Uterus (tissue), 4 donors: ENCODE data around the gene SMOC2. TPM values are rescaled to one million over a fixed set of nuclear protein-coding genes. Genes with fewer than 3 reads are reported as not detected.
A peak's percentile ranks its signal among the peaks of the same experiment; 100 is the strongest.

Source experiments
- DNase-seq, 2 donors: peaks; one replicate each; pipeline ENCODE4 v3.0.0-alpha.2; 2019 to 2020
- H3K27ac ChIP-seq, 2 donors: fragments of 200-600 bp; sonication (generic); 1 replicate in 1 of 2; 2 replicates in 1 of 2; pipeline ENCODE4 v1.5.1; 2016 to 2018
- H3K27me3 ChIP-seq, 2 donors: fragments of 200-600 bp; sonication (generic); one replicate each; pipeline ENCODE4 v1.5.1; 2018 to 2019; ENCODE audit warnings: control low read depth in 1 of 2
- H3K36me3 ChIP-seq, 2 donors: fragments of 200-600 bp; sonication (generic); one replicate each; pipeline ENCODE4 v1.5.1; 2019; ENCODE audit warnings: control low read depth in 1 of 2
- H3K4me1 ChIP-seq, 2 donors: fragments of 200-600 bp; sonication (generic); one replicate each; pipeline ENCODE4 v1.5.1; 2018 to 2019; ENCODE audit warnings: control low read depth in 1 of 2
- H3K4me3 ChIP-seq, 2 donors: fragments of 200-600 bp; sonication (generic); 1 replicate in 1 of 2; 2 replicates in 1 of 2; pipeline ENCODE4 v1.5.1; 2018 to 2019; ENCODE audit warnings: mild to moderate bottlenecking in 1 of 2
- H3K9me3 ChIP-seq, 2 donors: fragments of 200-600 bp; sonication (generic); one replicate each; pipeline ENCODE4 v1.5.1; 2019; ENCODE audit warnings: control low read depth in 1 of 2
- POLR2A ChIP-seq, 2 donors: fragments of 450-650 bp; IDR thresholded peaks; one replicate each; pipeline ENCODE4 v1.6.1; 2016; ENCODE audit warnings: antibody characterized with exemption in 2 of 2, mild to moderate bottlenecking in 1 of 2, moderate library complexity in 1 of 2
- intact Hi-C: fragments of 100-400 bp; cut with DNase I; formaldehyde crosslinking; loops from one replicate; pipeline ENCODE4 v1.15.1; 2023; ENCODE audit warnings: low total_unique reads
- total RNA-seq, 4 donors: library from RNA; depleted of rRNA in 3 of 4; stranded (reverse); fragments of >200 nt in 3 of 4; gene quantifications; one replicate each; pipeline versions ENCODE4 v1.1.0 to v1.2.4, GENCODE V29; 2014 to 2023
- TF ChIP-seq, protein P1 (sequence below), 4 experiments: fragments of 200-600 bp in 2 of 4; fragments of 450-650 bp in 2 of 4; sonication (generic) in 2 of 4; IDR thresholded peaks; one replicate each; pipeline ENCODE4 v1.5.1; 2016 to 2019; ENCODE audit warnings: antibody characterized with exemption in 4 of 4, mild to moderate bottlenecking in 2 of 4, moderate library complexity in 1 of 4
- donor health status: DM: yes; HTN: yes; CAD: no.

Gene SMOC2
- total RNA-seq, 4 donors from 2014 or later = 98.2 to 139 (median 121) TPM

DNA sequence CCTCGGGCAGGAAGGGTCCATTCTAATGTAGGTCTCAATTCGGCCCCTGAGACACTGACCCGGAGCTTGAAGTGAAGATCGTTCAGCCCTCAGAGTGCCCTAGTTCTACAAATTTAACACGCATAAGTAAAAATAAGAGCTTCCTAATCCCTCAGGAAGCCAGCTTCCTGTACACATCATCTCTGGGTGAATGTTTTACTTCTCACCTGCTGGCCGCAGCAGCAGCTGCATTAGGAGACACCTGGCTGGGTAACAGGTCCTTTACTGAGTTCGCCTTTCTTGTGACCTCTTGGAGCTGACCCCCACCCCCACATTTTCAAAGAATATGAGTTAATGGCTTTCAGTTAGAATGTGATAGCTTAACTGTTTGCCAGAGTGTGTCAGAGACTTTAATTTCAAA lies 165.0 kb downstream of the SMOC2 start:
- no peak for DNase-seq
- no peaks in the 10 kb centered on the region for H3K9me3 ChIP-seq
- peak overlapping the region; percentile 78 to 82 for H3K27ac ChIP-seq
- no peak for TF ChIP-seq POLR2A (IDR thresholded peaks at IDR 0.05)
- TF ChIP-seq, protein P1, sequence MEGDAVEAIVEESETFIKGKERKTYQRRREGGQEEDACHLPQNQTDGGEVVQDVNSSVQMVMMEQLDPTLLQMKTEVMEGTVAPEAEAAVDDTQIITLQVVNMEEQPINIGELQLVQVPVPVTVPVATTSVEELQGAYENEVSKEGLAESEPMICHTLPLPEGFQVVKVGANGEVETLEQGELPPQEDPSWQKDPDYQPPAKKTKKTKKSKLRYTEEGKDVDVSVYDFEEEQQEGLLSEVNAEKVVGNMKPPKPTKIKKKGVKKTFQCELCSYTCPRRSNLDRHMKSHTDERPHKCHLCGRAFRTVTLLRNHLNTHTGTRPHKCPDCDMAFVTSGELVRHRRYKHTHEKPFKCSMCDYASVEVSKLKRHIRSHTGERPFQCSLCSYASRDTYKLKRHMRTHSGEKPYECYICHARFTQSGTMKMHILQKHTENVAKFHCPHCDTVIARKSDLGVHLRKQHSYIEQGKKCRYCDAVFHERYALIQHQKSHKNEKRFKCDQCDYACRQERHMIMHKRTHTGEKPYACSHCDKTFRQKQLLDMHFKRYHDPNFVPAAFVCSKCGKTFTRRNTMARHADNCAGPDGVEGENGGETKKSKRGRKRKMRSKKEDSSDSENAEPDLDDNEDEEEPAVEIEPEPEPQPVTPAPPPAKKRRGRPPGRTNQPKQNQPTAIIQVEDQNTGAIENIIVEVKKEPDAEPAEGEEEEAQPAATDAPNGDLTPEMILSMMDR (IDR thresholded peaks at IDR 0.05) = no peak
- H3K4me3 ChIP-seq = no peak overlapping the region
- H3K27me3 ChIP-seq = no peaks in the 10 kb centered on the region
- intact Hi-C loops = no loop called here
- H3K36me3 ChIP-seq = no peaks in the 10 kb centered on the region
- H3K4me1 ChIP-seq = peaks cover 0 to 3% of the 10 kb centered on the region in 2 donors

DNA sequence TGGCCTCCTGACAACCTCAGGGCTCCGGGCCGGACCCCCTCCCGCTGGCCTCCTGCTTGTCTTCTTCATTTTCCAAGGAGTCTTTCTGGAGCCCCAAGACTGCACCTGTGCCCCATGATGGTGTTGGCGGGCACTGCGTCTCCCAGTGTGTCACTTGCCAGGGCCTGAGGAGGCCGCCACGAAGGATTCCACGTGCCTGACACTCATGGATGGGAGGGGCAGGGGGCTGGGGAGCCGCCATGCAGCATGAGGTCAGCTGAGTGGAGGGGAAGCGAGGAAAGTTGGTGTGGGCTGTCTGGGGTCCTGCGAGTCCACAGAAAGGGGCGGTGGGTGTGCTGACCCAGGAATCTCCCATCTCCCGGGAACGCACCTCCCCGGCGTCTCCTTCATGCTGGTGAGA lies 165.7 kb downstream of the SMOC2 start:
- intact Hi-C loops = no loop called here
- Histone ChIP-seq H3K36me3 (no peaks in the 10 kb centered on the region), H3K4me3 (no peak overlapping the region), H3K9me3 (no peaks in the 10 kb centered on the region), H3K4me1 (peaks cover 0 to 3% of the 10 kb centered on the region in 2 donors), H3K27ac (peak overlapping the region; percentile 78 to 82), H3K27me3 (no peaks in the 10 kb centered on the region)
- TF ChIP-seq, protein P1 (IDR thresholded peaks at IDR 0.05) = no peak
- TF ChIP-seq POLR2A (IDR thresholded peaks at IDR 0.05) = no peak
- DNase-seq = no peak

DNA sequence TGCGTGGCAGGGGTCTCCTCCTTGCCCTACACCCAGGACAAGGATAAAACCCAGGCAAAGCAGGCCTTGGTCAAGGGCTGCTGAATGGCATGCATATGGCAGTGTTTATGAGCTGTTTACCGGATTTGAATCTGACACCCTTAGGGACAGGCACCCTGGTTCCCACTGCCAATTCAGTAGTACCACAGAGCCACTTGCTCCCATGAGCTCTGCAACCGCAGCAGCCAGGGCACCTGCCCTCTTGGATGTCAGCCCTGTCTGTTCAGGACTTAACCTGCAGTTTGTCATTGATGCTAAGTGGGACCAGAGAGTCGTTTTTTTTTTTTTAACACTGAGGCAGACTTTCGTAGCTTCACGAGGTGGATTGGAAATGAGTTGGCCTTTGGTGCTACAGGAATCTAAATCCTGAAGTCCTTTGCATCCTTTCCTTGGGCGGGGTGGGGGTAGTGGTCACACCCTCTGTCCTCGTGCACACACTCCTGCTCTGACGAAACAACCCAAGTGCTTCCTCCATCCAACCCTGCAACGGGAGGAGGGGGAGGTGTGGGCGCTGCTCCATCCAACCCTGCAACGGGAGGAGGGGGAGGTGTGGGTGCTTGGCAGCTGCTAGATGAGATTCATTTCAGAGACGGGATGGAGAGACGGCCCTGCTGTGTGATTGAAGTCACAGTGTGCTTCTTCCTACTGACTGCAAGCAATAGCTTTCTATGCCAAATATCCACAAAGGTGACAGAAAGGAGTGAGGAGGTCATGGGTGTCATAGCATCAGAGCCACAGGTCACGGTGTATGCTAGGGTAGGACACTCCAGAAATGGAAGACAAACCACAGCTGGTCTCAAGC lies 166.5 kb downstream of the SMOC2 start:
- intact Hi-C loops = no loop called here
- DNase-seq = peak; percentile 68 to 89

DNA sequence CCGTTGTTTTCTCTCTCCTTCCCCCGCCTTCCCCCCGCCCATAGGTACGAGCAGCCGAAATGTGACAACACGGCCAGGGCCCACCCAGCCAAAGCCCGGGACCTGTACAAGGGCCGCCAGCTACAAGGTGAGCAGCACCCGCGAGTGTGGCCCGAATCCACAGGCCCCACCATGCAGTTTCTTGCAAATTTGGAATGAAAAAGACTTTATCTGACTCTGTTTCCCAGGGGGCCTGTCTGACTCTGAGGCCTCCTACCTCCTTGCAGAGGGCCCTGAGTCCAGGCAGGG lies 167.1 kb downstream of the SMOC2 start:
- peak overlapping the region; percentile 78 to 82 for H3K27ac ChIP-seq
- H3K36me3 ChIP-seq = no peaks in the 10 kb centered on the region
- H3K4me3 ChIP-seq = no peak overlapping the region
- peaks cover 0 to 3% of the 10 kb centered on the region in 2 donors for H3K4me1 ChIP-seq
- H3K27me3 ChIP-seq = no peaks in the 10 kb centered on the region
- no peak for DNase-seq
- no peaks in the 10 kb centered on the region for H3K9me3 ChIP-seq
- no peak for TF ChIP-seq POLR2A (IDR thresholded peaks at IDR 0.05)
- TF ChIP-seq, protein P1 (IDR thresholded peaks at IDR 0.05) = no peak
- intact Hi-C loops = no loop called here

More for the DNA sequence above, 166.5 kb downstream of the SMOC2 start:
- H3K9me3 ChIP-seq = no peaks in the 10 kb centered on the region
- no peaks in the 10 kb centered on the region for H3K36me3 ChIP-seq
- no peak overlapping the region for H3K4me3 ChIP-seq
- no peaks in the 10 kb centered on the region for H3K27me3 ChIP-seq
- TF ChIP-seq, protein P1 (IDR thresholded peaks at IDR 0.05) = no peak
- TF ChIP-seq POLR2A (IDR thresholded peaks at IDR 0.05) = peak in 1 of 2 donors; percentile 43
- peak overlapping the region; percentile 78 to 82 for H3K27ac ChIP-seq
- H3K4me1 ChIP-seq = peaks cover 0 to 3% of the 10 kb centered on the region in 2 donors

DNA sequence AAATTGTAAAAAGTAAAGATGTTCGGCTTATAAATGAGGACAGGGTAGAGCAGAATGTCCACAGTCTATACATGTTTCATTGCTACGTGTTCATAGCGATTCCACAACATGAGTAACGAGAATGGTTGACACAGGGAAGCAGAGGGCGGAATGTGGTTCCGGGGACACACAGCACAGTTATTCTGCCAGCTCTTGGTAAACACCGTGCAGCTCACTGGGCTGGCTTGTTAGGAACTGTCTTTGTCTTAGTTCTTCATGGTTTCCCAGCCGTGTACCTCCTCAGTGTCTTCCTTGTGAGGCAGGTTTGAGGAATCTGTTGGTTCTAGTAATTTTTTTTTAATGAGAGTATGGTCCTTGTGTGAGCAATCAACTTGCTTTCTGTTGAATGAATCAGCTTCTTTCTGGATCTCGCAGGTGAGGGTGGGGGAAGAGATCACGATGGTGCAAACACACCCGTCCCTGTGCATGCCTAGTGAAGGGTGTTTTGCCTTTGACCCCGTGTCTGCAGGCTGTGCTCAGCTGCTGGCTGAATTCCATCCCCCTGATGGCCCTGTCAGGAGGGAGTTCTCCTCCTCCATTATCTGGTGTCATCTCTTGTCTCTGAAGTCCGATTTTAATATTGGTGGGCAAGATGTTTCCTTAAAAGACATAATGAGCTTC lies 168.2 kb downstream of the SMOC2 start:
- DNase-seq = no peak
- H3K36me3 ChIP-seq = no peaks in the 10 kb centered on the region
- H3K27ac ChIP-seq = peak overlapping the region; percentile 78 to 82
- TF ChIP-seq, protein P1 (IDR thresholded peaks at IDR 0.05) = no peak
- no peak for TF ChIP-seq POLR2A (IDR thresholded peaks at IDR 0.05)
- no peaks in the 10 kb centered on the region for H3K27me3 ChIP-seq
- no peaks in the 10 kb centered on the region for H3K9me3 ChIP-seq
- no peak overlapping the region for H3K4me3 ChIP-seq
- intact Hi-C loops = no loop called here
- peaks cover 0 to 3% of the 10 kb centered on the region in 2 donors for H3K4me1 ChIP-seq
